Measurements from ENCODE around the gene NOP9.

DNA sequence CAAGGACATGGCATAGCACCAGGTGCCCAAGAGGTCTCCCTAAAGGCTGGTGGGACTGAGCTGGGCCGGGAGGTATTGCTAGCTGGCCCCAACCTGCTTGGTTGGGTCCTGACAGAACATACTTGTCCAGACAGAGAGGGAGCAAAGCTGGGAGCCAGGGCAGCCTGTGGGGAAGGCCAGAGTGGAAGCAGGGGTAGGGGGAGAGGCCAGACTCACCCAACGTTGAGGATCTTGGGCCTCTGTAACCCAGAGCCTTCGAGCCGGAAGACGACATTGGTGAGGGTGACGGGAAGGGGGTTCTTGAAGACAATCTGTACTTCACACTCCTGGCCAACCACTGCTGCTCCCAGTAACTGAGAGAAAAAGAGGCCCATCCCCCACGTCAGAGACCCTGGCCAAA, 45.7 kb upstream of the NOP9 start:
- TF ChIP-seq POLR2A (IDR thresholded peaks at IDR 0.05; ENCODE audit: low read depth, low read length) (no peak), POLR2AphosphoS5 (IDR thresholded peaks at IDR 0.05; ENCODE audit: low read depth, low read length) (no peak)

Data from GM12891 (cell line).